Inflammatory macrophage treated with lipopolysaccharide for 1 hour (primary cell): Measurements from ENCODE around the gene ADAMTS6.
"Not testable (repeated sequence)": the region's sequence is repeated elsewhere in the genome, so short reads cannot be mapped to it uniquely, and the experiment has no call there.

Experiments used
- DNase-seq, 2 donors: peaks; one replicate each; pipeline ENCODE4 v3.0.0-alpha.2; 2020 to 2022

The ADAMTS6 gene

DNA sequence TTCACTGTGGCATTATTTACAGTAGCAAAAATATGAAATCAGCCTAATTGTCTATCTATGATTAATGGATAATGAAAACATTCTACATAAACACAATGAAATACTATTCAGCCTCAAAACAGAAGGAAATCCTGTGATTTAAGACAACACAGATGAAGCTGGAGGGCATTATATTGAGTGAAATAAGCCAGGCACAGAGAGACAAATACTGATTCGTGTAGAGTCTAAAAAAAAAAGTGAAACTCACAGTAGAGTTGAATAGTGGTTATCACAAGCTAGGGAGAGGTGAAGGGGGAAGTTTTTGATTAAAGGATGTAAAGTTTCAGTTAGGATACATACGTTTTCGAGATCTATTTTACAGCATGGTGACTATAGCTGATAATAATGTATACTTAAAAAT lies 122.2 kb downstream of the ADAMTS6 start:
- no peak for DNase-seq

DNA sequence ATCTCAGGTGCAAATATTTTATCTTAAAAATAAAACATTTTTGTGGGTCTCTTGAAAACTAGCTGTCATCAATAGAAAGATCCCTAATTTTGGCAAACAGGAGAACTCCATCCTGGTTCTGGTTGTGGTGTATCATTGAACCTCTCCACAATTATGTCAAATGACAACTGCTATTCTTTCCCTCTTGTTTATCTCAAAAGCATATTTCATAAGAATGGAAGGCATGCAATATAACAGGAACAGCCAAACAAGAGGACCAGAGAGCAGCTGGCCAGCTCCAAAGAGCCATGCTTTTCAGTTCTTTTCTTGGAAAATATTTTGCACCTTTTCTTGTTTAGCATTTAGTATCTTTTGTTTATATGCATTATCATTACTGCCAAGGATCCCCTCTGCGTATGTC lies 125.4 kb downstream of the ADAMTS6 start:
- DNase-seq = no peak

DNA sequence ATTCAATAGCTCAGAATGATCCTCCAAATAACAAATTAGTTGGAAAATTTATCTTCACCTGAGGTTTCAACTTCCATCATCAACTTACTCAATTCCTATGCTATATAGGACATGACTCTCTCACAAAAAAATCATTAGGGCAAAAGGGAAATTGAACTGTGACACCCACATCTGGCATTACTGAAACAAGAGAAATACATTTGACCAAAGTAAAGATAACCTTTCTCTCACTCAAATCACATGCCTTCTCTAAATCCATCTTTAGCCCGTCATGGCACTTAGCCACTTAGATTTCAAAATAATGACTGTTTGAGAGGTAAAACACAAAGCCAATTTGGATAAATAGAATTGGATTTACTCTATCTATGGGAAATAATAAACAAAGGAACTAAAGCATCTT lies 126.4 kb downstream of the ADAMTS6 start:
- DNase-seq = no peak

DNA sequence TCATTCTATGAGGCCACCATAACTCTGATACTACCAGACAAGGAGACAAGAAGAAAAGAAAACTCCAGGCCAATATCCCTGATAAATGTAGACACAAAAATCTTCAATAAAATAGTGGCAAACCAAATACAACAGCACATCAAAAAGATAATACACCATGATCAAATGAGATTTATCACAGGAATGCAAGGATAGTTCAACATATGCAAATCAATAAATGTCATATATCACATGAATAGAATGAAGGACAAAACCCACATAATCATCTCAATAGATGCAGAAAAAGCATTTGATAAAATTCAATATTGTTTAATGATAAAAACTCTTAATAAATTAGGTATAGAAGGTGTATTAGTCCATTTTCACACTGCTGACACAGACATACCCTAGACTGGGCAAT lies 139.9 kb downstream of the ADAMTS6 start:
- no peak for DNase-seq

DNA sequence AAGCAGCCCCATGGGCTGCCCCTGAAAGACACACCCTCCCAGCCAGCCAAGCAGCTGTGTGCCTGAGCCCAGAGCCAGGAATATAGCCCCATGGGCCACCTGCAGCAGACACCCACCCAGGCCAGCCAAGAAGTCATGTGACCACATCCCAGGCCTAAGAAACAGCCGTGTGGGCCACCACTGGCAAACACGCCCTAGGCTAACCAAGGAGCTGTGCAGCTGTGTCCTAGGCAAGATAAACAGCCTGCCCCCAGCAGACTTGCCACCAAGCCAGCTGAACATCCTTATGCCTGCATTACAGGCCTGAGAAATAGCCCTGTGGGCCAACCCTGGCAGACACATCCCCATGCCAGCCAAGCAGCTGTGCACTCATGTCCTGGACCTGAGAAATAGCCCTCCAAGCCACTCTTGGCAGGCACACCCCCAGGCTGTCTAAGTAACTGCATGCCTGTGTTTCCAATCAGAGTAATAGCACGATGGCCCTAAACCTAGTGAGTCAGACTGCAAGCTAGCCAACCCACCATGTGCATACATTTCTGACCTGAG lies 143.0 kb downstream of the ADAMTS6 start:
- no peak for DNase-seq

DNA sequence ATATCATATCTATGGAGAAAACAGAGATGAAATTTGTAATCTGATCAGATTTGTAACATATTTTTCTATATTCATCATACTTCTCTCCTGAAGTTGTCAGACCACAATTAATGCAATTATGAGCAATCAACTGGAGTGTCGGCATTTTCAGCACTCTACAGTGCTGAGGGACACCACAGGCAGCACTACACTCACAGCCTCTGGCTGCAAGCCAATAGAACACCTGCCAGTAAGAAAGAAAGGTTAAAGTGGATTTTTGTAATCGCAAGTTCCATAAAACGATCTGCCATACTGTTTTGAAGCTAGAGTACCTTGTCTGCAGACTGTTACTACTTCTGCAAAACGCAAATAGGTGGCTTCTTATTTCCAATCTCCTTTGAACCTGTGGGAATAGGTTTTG lies 147.6 kb downstream of the ADAMTS6 start:
- no peak for DNase-seq

DNA sequence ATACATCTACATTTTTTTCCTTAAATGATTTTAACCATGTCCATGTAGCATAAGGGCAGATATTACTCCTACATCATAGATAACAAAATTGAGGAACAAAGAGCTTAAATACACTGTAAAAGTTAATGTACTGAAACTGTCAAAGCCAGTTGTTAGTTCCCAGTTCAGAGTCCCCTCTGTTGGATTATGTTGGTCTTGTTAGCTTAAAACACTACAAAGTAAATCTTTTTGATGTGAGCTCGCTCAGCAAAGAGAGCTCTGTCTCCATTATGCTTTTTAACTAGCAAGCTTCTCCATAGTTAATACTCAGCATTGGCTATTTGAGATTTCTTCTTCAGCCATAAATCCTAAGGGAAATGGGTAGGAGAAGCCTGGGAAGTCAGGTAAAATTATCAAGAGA lies 149.1 kb downstream of the ADAMTS6 start:
- no peak for DNase-seq

DNA sequence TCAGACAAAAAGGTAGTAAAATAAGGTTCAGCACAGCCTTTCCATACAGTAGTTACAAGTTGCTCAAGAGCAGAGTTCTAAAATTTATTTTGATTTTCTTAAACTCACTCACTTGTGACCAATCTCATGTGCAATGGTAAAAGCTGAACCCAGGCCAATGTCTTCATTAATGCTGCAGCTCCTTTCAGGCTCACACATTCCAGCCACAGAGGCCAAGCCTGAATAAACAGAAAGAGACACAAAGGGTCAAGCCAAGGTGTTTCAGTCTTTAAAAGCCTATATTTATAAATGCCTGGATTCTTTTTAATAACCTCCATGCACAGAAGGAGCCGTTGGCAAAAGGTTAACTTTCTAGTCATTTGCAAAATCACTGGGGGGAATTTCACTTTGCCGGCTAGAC lies 152.5 kb downstream of the ADAMTS6 start:
- DNase-seq = no peak

DNA sequence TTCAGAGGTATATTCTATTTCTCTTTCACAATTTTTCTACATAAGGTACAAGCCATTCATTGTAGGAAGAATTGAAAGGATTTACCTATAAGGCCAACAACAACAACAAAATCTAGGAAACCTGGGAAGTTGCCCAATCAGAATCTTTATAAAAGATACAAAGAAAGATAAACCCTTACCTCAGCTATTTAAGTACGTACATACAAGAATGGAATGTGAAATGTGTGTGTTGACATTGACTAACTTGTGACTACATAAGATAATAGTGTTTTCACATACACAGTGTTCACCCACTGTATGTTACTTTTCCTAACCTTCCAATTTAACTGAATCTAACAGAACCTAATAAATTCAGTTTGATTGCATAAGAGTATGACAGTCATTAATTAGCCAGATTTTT lies 154.1 kb downstream of the ADAMTS6 start:
- DNase-seq = no peak

DNA sequence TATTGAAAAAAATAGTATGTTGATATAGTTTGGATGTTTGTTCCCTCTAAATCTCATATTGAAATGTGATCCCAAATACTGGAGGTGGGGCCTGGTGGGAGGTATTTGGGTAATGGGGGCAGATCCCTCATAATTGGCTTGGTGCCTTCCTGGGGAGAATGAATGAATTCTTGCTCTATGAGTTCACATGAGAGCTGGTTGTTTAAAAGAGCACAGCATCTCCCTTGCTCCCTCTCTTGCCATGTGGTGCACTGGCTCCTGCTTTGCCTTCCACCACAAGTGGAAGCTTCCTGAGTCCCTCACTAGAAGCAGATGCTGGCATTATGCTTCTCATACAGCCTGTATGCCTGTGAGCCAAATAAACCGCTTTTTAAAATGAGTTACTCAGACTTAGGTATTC lies 154.8 kb downstream of the ADAMTS6 start:
- no peak for DNase-seq

DNA sequence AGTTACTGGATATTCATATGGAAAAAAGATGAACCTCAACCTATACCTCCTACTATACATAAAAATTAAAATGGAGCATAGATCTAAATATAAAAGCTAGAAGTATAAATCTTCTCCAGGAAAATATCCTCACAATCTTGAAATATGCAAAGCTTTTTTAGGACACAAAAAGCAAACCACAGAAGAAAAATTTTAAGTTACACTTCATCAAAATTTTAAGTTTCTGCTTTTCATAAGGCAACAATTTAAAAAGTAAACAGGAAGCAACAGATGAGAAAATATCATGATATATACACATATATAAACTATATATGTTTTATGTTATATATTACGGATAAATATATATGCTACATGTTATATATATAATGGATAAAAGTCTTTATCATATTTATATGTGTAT lies 157.5 kb downstream of the ADAMTS6 start:
- DNase-seq = no peak

DNA sequence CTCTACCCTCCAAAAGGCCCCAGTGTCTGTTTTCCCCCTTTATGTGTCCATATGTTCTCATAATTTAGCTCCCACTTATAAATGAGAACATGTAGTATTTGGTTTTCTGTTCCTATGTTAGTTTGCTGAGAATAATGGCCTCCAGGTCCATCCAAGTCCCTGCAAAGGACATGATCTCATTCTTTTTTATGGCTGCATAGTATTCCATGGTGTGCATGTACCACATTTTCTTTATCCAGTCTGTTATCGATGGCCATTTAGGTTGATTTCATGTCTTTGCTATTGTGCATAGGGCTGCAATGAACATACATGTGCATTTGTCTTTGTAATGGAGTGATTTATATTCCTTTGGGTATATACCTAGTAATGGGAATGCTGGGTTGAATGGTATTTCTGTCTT lies 161.0 kb downstream of the ADAMTS6 start:
- DNase-seq = not testable (repeated sequence)

DNA sequence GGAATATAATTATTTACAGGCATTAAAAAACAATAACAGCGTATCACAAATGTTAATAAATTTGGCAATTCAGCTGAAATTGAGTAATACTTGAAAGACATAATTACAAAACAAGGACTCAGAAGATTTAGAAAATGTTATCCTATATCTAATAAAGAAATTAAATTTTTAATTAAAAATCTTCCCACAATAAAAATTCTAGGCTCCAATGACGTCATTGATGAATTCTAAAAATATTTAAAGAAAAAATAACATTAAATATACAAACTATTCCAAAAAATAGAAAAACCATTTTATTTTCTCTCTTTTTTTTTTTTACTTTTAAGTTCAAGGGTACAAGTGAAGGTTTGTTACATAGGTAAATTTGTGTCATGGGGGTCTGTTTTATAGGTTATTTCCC lies 161.5 kb downstream of the ADAMTS6 start:
- DNase-seq = no peak

DNA sequence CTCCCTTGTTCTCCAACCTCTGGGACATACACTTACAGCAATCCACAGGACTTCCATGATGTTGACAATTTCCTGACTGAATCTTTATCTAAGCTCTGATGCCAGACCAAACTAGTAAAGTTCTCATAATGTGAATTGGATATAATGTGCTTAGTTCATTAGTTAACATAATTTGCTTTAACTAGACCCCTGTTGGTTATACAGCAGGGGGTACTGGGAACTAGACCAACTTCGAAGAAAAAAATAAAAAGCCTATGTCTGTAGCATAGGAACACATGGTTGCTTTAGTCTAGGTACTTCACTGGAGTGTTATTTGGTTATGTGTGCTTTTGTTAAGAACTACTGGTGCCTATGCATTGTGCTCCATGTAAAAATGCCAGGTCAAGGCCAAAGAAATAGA lies 173.8 kb downstream of the ADAMTS6 start:
- no peak for DNase-seq

DNA sequence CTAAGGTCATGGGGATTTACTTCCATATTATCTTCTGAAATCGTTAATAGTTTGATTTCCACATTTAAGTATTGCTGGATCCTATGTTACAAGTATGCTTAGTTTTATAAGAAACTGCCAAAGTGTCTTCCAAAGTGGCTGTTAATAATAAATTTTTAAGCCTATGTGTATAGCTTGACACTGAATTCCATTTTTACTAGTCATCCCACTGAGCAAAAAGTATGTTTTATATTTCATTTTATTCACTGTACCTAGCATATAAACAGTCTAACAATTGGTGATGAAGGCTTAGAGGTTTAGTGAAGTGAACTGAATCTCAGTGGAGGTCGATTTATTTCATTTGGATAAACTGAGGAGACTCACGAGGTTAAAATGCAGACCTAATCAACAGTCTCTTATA lies 174.6 kb downstream of the ADAMTS6 start:
- DNase-seq = no peak

DNA sequence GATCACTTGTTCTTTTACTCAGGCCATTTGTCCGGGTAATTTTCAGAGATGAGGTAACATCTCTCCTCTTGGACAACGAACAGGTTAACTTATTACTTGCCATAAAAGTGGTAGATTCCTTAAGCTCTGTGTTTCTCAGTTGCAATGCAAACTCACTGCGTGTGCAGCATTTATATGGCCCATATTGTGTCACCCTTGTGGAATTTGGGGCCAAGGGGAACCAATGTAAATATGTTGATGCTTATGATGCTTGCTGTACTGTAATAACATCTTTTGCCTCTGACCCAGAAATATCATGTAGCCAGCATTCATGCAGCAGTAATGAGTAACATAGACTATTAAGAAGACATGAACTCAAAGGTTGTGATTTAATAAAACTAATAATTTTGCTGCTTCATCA lies 175.8 kb downstream of the ADAMTS6 start:
- DNase-seq = no peak

DNA sequence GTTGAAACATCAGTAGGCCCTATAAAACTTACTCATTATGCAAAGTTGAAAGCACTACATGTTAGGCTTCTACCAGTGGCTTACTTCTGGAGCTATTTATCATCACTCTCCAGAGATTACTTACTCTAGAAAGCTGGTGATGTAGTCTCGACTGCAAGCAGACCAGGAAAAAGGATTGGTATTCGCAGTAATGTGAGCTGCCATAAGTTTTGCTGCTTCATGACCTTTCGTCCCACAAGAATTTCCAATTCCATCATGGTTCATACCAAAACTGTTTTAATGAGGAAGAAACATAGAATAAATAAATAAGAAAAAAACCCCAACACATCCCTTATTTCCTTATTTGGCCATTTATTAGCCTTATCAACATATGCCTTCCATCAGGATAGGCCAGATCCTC lies 181.9 kb downstream of the ADAMTS6 start:
- DNase-seq = no peak

DNA sequence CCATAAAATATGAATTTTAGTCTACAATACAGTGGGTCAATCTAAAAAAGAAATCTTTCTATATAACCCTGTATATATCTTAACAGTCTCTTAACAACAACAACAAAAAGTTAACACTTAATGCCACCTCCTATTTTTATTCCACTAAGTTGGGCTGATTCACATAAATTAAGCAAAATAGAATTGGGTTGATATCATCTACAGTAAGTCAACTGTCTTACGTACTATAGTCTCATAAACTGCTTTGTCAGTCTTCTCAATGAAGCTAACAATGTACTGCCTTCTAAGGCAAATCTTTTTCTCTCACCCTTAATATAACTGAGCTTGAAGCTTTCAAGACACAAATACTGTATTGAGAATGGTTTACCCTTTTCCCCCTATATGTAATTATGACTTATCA lies 185.7 kb downstream of the ADAMTS6 start:
- no peak for DNase-seq

DNA sequence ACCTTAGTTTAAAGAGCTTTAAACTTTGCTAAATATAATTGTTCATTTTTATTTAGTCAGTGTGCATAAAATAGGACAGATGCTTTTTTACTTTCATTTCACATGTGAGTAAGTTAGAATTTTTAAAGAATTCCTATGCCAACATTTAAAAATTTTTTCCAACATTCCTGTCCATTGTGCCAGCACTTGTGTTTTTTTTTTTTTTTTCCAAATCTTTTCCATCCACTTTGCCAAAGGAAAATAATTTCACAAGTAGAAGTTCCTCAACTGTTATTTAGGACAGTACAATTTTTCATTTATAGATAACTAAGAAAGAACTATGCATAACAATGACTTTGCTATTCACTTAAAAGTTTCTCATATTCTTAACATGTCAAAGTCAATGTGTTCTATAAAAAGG lies 189.5 kb downstream of the ADAMTS6 start:
- DNase-seq = no peak

DNA sequence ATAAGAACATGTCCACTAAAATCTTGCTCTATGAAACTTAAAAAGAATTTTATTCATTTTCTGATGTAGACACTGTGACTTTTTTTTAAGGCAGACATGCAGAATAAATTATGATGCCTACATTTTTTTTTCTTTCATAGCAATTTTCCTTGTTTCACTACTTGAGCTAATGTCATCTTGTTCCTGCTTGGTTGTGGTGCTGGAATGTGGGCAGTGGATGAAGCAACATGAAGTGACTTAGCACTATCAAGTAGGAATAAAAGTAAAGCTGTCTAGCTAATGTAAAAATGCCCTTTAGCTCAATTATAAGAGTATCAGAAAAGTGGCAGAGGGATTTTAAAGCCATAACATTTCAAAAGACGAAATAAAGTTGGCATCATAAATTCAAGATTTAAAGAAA lies 191.0 kb downstream of the ADAMTS6 start:
- peak in 1 of 2 donors; percentile 15 for DNase-seq

DNA sequence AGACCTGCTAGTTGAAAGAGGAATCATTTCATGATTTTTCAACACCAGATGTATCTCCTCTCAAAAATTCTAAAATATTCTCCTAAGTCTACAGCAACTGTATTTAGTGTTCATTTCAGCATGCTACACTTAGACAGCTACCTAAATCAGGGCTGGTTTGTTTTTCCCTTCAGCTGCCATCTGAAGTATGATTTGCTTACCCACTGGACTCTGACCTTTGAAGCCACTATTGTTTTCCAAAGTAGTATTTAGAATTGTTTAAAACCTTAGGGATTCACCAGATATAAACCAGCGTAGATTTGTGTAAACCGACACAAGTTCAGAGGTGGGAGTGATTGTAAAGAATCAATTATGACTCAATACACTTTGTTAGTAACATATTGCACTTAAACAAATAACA lies 193.1 kb downstream of the ADAMTS6 start:
- DNase-seq = no peak

DNA sequence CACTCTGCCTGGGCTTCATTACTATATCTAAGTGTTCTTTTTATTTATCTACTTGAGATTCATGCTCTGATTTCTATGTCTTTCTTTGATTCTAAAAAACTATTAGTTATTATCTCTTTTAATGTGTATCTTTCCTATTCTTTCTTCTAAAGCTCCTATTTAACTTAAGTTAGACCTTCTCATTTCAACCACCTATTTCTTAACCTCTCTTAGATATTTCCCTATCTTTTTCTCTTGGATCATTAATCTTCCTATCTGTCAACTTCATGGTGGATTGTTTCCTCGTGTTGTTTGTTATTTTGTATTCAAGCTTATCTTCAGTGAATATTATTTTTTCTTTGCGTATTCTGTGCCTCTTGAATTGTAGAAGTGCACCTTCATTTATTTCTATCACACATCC lies 202.1 kb downstream of the ADAMTS6 start:
- no peak for DNase-seq

DNA sequence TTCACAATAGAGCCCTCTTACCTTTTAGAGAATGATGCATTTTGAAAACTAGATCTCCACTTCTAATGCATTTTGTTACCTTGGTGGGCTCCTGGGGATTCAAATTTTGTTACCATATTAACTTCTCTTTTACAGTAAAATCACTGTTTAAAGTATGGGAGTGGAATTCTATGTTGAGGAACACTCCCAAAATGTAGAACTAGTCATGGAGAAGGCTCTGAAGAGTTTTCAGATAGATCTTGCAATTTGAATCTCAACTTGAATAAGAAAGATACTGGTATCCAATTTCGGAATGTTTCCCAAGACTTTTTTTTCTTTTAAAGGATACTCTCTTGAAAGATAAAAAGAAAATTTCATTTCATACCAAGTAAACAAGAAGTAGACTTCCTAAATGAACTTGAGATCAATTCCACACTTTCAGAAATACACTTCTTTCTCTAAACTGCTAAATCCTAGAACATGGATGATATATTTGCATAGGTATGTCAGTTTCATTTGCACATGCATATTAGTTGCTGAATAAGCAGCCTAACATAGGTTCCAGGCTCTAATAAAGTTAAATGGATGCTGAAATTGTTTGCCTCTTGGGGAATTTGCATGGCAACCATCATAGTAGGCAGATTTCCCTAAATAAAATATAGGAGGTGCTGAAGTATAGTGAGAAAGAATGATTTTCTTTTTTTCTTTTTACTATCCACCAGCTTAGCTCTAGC lies 205.4 kb downstream of the ADAMTS6 start:
- no peak for DNase-seq

DNA sequence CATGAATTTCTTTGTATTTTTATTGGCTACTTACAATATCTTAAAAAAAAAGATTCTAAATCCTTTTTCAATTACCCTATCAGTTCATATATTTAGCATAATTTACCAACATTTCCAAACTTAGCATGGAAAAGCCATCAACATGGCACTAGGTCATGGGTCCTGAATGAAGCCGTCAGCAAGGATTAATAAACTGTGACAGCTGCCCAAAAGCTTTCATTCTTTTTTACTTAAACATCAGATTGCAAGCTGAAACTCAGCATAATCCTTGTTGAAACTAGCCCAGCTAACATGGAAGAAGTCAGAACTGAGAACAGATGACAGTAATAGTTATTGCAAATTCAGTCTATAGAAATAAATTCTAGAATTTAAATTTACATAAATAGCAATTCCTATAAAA lies 209.8 kb downstream of the ADAMTS6 start:
- no peak for DNase-seq

DNA sequence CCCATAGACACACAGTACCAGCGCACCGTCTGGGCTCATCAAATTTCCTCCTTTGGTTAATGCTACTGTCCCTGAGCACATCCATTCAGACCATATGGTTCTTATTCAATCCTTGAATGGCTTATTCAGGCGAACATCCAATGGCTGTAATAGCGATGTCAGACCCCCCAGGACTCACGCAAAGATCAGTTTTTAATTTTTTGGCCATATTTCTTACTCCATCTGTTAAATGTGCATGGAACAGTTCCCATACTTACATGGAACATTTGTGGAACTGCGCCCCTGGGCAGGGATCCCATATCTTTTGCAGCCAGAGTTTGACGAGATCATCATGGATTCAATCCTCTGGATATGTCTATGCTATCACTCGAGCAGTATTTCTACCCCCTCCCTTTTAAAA lies 213.2 kb downstream of the ADAMTS6 start:
- DNase-seq = no peak
